ENCODE measurements around the gene GALNT14.
A peak's percentile ranks its signal among the peaks of the same experiment; 100 is the strongest.

Gene GALNT14

DNA sequence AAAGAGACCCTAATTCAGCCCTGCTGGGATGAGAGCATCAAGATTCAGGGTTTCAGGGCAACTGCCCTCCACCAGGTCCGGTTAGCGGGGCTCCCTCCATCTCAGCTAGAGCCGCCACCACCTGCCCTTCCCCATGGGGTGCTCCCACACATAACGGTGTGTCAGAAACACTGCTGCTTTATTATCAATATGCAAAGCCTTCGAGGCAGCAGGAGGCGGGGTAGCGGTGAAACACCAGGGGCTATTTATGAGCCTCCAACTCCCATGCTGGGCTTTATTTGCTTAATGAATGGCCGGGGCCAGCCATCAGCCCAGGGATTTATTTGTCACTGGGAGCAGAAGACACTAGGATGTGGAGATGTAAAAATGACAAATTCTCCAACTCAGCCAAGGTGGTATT is 109.8 kb downstream of the GALNT14 start:
- Histone ChIP-seq H3K27me3 (no peaks in the 10 kb centered on the region), H3K4me2 (no peak overlapping the region), H3K9ac (no peak overlapping the region), H4K20me1 (peaks cover 100% of the 10 kb centered on the region), H3K4me1 (no peaks in the 10 kb centered on the region), H3K36me3 (peaks cover 95% of the 10 kb centered on the region), H3K27ac (no peak overlapping the region), H3K4me3 (no peak overlapping the region), H3K9me3 (peaks cover 27% of the 10 kb centered on the region)
- TF ChIP-seq Cebpa-rat (IDR thresholded peaks at IDR 0.05): no peak

- Histone ChIP-seq H3K4me2 (no peak overlapping the region), H3K9me3 (peaks cover 23% of the 10 kb centered on the region), H3K27me3 (no peaks in the 10 kb centered on the region), H3K27ac (no peak overlapping the region), H3K4me1 (no peaks in the 10 kb centered on the region), H3K9ac (no peak overlapping the region), H3K4me3 (no peak overlapping the region), H3K36me3 (peaks cover 88% of the 10 kb centered on the region), H4K20me1 (peaks cover 100% of the 10 kb centered on the region)
- TF ChIP-seq Cebpa-rat (IDR thresholded peaks at IDR 0.05): no peak
Observed at GRCh38 chr2:31027549-31027948, 110.7 kb downstream of the GALNT14 start.

DNA sequence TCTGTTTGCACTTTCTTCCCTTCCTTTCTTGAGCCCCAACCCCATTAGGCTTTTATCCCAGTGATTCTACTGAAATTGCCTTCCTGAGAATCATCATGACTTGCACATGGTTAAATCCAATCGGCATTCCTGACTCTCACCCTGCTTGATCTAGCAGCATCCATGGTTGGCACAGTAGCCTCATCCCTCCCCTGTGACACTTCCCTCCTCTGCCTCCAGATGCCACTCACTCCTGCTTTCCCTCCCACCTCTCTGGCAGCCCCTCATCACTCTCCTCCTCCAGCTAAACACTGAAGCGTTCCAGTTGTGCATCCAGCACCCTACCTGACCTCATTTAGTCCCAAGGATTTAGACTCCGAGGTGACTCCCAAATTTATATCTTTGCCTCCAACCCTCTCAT is 114.7 kb downstream of the GALNT14 start:
- no peak for TF ChIP-seq Cebpa-rat (IDR thresholded peaks at IDR 0.05)
- Histone ChIP-seq H4K20me1 (peaks cover 100% of the 10 kb centered on the region), H3K36me3 (peaks cover 50% of the 10 kb centered on the region), H3K9ac (no peak overlapping the region), H3K27ac (no peak overlapping the region), H3K4me1 (no peaks in the 10 kb centered on the region), H3K27me3 (no peaks in the 10 kb centered on the region), H3K4me2 (no peak overlapping the region), H3K4me3 (no peak overlapping the region), H3K9me3 (no peaks in the 10 kb centered on the region)

DNA sequence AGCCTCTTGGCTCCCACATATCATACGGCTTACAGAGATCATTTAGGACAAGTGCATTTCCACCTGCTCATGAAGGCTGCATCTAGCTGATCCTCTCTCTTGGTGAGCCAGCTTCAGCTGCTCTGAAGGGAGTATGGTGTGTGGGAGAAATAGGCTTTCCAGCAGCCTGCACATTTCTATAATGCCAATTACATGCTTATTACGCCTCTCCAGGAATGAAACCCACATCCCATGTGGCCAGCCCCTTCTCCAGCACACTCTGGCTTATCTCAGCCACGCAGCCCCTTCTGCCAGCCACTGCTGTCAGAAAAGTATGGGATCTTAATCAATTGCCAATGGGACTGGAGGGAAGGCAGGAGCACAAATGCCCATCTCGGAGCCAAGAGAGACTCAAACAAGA is 117.5 kb downstream of the GALNT14 start:
- Histone ChIP-seq H3K27me3 (no peaks in the 10 kb centered on the region), H3K36me3 (peaks cover 36% of the 10 kb centered on the region), H3K4me3 (no peak overlapping the region), H3K27ac (no peak overlapping the region), H4K20me1 (peaks cover 100% of the 10 kb centered on the region), H3K9ac (no peak overlapping the region), H3K9me3 (no peaks in the 10 kb centered on the region), H3K4me2 (no peak overlapping the region), H3K4me1 (no peaks in the 10 kb centered on the region)
- no peak for TF ChIP-seq Cebpa-rat (IDR thresholded peaks at IDR 0.05)

DNA sequence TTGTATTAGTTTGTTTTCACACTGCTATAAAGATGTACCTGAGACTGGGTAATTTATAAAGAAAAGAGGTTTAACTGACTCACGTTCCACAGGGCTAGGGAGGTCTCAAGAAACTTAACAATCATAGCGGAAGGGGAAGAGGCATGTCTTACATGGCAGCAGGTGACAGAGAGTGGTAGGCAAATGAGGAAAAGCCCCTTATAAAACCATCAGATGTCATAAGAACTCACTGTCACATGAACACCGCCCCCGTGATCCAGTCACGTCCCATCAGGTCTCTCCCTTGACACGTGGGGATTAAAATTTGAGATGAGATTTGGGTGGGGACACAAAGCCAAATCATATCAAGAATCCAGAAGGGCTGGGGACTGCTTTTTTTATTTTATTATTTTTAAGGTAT is 120.0 kb downstream of the GALNT14 start:
- no peak overlapping the region for H3K4me2 ChIP-seq
- H3K27me3 ChIP-seq: no peaks in the 10 kb centered on the region
- peaks cover 100% of the 10 kb centered on the region for H4K20me1 ChIP-seq
- no peak overlapping the region for H3K27ac ChIP-seq
- TF ChIP-seq Cebpa-rat (IDR thresholded peaks at IDR 0.05): no peak
- peaks cover 10% of the 10 kb centered on the region for H3K4me1 ChIP-seq
- no peak overlapping the region for H3K9ac ChIP-seq
- H3K4me3 ChIP-seq: no peak overlapping the region
- H3K9me3 ChIP-seq: no peaks in the 10 kb centered on the region
- H3K36me3 ChIP-seq: peaks cover 17% of the 10 kb centered on the region

DNA sequence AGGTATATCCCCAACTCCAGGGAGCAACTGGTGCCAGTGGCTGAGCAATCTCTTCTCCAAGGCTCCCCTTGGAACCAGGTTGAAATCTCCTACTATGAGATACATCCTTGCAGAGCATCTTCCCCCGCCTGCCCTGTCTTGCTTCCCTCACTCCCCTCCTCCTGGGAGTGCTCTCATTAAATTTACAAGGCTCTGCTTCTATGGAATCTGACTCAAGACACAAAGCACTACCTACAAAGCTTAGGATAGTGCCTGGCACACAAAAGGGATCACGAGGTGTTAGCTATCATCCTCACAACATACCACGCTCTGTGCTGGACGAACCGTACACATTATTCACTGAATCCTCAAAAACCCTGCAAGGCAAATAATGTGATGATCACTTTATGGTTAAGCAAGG is 121.6 kb downstream of the GALNT14 start:
- Histone ChIP-seq H3K9me3 (no peaks in the 10 kb centered on the region), H3K4me1 (peaks cover 15% of the 10 kb centered on the region), H4K20me1 (peaks cover 100% of the 10 kb centered on the region), H3K36me3 (peaks cover 25% of the 10 kb centered on the region), H3K4me3 (no peak overlapping the region), H3K27me3 (no peaks in the 10 kb centered on the region), H3K4me2 (no peak overlapping the region), H3K27ac (no peak overlapping the region), H3K9ac (no peak overlapping the region)
- no peak for TF ChIP-seq Cebpa-rat (IDR thresholded peaks at IDR 0.05)

DNA sequence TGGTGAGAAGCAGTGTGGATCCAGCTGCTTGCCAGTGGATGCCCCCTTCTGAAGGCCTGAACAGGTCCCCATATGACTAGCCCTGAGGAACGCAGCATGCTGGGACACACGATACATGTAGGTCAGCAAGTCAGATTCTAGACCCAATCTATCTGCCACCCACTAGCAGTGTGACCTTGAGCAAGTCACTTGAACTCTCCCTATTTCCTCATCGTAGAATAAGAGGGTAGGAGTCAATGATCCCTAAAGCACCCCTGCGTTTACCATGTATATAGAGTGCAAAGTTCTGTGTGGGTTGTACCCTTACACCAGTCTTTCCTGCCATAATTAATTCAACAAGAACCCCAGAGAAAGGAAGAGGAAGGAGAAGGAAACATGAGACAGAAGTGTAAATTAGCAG is 123.7 kb downstream of the GALNT14 start:
- no peak overlapping the region for H3K9ac ChIP-seq
- H3K9me3 ChIP-seq: no peaks in the 10 kb centered on the region; the same call in 1 of the 2 replicates
- no peak overlapping the region for H3K4me3 ChIP-seq
- no peak overlapping the region for H3K27ac ChIP-seq
- H3K4me1 ChIP-seq: peaks cover 20% of the 10 kb centered on the region
- H4K20me1 ChIP-seq: peaks cover 98% of the 10 kb centered on the region
- peaks cover 32% of the 10 kb centered on the region for H3K36me3 ChIP-seq
- no peak overlapping the region for H3K4me2 ChIP-seq
- H3K27me3 ChIP-seq: no peaks in the 10 kb centered on the region
- TF ChIP-seq Cebpa-rat (IDR thresholded peaks at IDR 0.05): no peak

DNA sequence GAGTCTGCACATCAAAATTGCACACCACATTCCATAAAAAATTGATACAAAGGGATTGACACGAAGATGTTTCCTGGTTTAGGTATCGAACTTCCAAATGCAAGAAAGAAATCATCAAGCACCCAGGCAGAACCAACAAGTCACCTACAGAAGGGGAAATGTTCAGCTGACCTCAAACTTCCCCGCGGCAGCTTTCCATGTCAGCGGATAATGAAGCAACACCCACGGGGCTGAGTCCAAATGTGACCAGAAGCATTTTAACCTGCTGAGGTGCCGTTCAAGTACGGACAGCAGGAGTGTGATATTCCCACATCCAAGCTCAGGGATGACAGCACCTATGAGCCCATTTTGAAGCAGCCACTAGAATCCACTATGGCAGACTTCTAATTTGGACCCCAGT is 124.9 kb downstream of the GALNT14 start:
- Histone ChIP-seq H3K4me2 (peak overlapping the region; percentile 25), H3K36me3 (peaks cover 28% of the 10 kb centered on the region), H3K4me3 (no peak overlapping the region), H3K9ac (no peak overlapping the region), H3K9me3 (no peaks in the 10 kb centered on the region; the same call in 1 of the 2 replicates), H3K27ac (no peak overlapping the region), H3K27me3 (no peaks in the 10 kb centered on the region), H4K20me1 (peaks cover 98% of the 10 kb centered on the region), H3K4me1 (peaks cover 32% of the 10 kb centered on the region)
- no peak for TF ChIP-seq Cebpa-rat (IDR thresholded peaks at IDR 0.05)

DNA sequence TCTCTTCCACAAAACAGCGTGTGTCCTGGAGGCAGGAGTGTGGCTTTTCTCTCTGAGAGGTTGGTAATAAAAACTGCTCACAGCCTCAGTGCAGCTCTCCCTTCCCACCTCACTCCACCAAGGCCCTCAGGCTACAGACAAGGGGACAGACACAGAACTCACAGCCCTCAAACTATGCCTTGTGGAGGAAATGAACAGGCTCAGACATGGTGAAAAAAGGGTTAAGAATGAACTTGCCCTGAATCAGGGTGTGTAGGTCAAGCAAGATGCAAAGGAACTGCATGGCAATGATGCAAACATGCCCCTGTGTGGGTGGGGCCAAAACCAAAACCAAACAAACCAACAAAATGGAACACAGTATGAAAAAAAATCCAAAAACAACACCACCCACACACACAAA is 125.8 kb downstream of the GALNT14 start:
- Histone ChIP-seq H3K4me1 (peaks cover 41% of the 10 kb centered on the region), H3K4me2 (no peak overlapping the region), H3K9ac (no peak overlapping the region), H3K27ac (no peak overlapping the region), H4K20me1 (peaks cover 98% of the 10 kb centered on the region), H3K4me3 (no peak overlapping the region), H3K9me3 (no peaks in the 10 kb centered on the region; the same call in 1 of the 2 replicates), H3K36me3 (peaks cover 29% of the 10 kb centered on the region), H3K27me3 (no peaks in the 10 kb centered on the region)
- no peak for TF ChIP-seq Cebpa-rat (IDR thresholded peaks at IDR 0.05)

DNA sequence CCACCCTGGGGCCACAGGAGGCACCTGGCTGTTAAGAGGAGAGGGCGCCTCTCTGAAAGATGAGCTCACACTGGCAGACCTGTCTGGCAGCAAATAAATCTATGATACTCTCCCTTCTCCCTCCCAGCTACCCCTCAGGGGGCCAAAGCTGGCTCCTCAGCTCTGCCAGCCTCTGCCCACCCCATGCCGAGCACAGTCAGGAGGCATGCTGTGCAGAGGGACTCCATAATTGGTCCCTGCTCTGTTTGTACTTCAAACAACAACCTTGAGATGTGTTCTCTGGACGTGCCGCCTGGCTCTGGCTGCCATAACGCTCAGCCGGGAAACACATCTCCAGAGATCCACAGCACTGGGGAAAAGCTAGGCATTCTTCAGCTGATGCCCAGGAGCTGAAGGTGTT is 126.7 kb downstream of the GALNT14 start:
- Histone ChIP-seq H3K4me3 (no peak overlapping the region), H3K36me3 (peaks cover 33% of the 10 kb centered on the region), H3K27ac (no peak overlapping the region), H3K4me2 (no peak overlapping the region), H3K4me1 (peaks cover 50% of the 10 kb centered on the region), H3K9ac (no peak overlapping the region), H3K9me3 (no peaks in the 10 kb centered on the region; the same call in 1 of the 2 replicates), H4K20me1 (peaks cover 98% of the 10 kb centered on the region), H3K27me3 (no peaks in the 10 kb centered on the region)
- no peak for TF ChIP-seq Cebpa-rat (IDR thresholded peaks at IDR 0.05)

- no peak for TF ChIP-seq Cebpa-rat (IDR thresholded peaks at IDR 0.05)
- H3K36me3 ChIP-seq: peaks cover 30% of the 10 kb centered on the region
- no peak overlapping the region for H3K27ac ChIP-seq
- H3K27me3 ChIP-seq: no peaks in the 10 kb centered on the region
- H4K20me1 ChIP-seq: peaks cover 98% of the 10 kb centered on the region
- no peak overlapping the region for H3K9ac ChIP-seq
- peaks cover 58% of the 10 kb centered on the region for H3K4me1 ChIP-seq
- peak overlapping the region; percentile 27 for H3K4me2 ChIP-seq
- no peaks in the 10 kb centered on the region; the same call in 1 of the 2 replicates for H3K9me3 ChIP-seq
- no peak overlapping the region for H3K4me3 ChIP-seq
Observed at GRCh38 chr2:31008561-31009114, 129.6 kb downstream of the GALNT14 start.

All from BLaER1 (cell line).